HG02678 (cell line): ENCODE measurements around the gene FEM1C.

Experiments used
- ATAC-seq: cut with Tn5 transposase; IDR thresholded peaks from one replicate; pipeline ENCODE4 v1.9.1; 2021; ENCODE audit warnings: mild to moderate bottlenecking, moderate library complexity; ENCODE audit not compliant: unreplicated experiment

Gene FEM1C, protein sequence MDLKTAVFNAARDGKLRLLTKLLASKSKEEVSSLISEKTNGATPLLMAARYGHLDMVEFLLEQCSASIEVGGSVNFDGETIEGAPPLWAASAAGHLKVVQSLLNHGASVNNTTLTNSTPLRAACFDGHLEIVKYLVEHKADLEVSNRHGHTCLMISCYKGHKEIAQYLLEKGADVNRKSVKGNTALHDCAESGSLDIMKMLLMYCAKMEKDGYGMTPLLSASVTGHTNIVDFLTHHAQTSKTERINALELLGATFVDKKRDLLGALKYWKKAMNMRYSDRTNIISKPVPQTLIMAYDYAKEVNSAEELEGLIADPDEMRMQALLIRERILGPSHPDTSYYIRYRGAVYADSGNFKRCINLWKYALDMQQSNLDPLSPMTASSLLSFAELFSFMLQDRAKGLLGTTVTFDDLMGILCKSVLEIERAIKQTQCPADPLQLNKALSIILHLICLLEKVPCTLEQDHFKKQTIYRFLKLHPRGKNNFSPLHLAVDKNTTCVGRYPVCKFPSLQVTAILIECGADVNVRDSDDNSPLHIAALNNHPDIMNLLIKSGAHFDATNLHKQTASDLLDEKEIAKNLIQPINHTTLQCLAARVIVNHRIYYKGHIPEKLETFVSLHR

GRCh38 chr5:115544436-115545350 lies at the start of gene FEM1C:
Gene FEM1C, minus strand, starts transcription at chr5:115544775. Its CDS starts 1,282 bp downstream, at chr5:115543493.
- ATAC-seq, result peak; percentile 96

GRCh38 chr5:115589043-115589442 lies 44.5 kb upstream of the FEM1C start:
- ATAC-seq, result no peak

- ATAC-seq, result no peak
Observed at GRCh38 chr5:115588640-115589039, 44.1 kb upstream of the FEM1C start.

- no peak for ATAC-seq
Observed at GRCh38 chr5:115586525-115587146, 42.1 kb upstream of the FEM1C start.

- no peak for ATAC-seq
Observed at GRCh38 chr5:115585265-115585664, 40.7 kb upstream of the FEM1C start.

DNA sequence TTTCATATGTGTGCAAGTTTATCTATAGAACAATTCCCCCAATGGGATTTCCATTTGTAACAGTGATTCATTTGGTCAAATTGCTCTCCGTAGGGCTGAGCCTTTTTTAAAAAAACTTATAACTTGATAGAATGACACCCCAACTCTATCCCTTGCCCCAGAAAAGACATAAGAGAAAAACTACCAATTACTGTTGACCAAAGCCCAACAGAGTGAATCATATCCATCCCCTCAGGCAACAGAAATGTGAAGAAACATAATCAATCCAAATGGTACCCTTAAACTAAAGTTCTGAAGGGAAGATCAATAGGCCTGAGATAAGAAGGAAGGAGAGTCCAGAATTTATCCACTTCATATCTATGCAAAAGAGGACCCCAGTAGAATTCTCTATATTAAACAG lies 39.9 kb upstream of the FEM1C start:
- no peak for ATAC-seq

- ATAC-seq, result no peak
Observed at GRCh38 chr5:115583474-115583873, 38.9 kb upstream of the FEM1C start.

- ATAC-seq, result no peak
Observed at GRCh38 chr5:115580941-115581340, 36.4 kb upstream of the FEM1C start.

- ATAC-seq, result peak; percentile 75
Observed at GRCh38 chr5:115579747-115580173, 35.2 kb upstream of the FEM1C start.

DNA sequence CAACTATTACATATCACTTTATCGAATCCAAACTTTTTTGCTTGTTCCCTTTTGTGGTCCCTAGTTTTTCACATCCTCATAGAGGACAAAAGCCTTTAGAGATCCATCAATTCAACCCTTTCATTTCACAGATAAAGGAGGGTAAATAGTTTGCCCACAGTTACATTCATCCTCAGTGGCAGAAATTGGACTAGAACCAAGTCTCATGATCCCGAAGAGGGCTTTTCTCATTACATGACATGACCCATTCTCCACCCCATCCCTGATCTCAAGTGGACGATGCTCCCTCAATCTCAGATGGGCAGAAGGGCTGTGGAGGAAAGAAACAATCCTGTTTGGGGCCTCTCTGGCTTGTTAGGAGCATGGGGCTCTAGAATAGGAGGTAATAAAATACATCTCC lies 34.6 kb upstream of the FEM1C start:
- ATAC-seq, result no peak

DNA sequence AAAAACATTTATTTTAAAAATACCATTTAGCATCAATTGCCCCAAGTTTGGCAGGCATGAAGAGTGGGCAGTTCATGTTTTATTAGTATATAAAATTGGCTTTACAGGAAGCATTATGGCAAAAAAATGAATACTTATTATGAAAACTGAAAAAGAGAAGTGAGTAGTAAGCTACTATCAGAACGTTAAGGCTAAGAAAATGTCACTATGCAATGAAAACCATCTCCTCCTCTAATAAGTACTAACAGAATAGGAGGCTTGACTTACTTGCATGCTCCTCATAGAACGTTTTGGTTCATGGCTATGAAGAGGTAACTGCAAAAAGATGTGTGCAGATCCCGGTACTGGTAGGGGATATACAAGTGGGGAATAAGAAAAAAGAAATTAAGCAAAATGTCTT lies 34.1 kb upstream of the FEM1C start:
- peak; percentile 49 for ATAC-seq

- peak; percentile 29 for ATAC-seq
Observed at GRCh38 chr5:115577741-115578140, 33.2 kb upstream of the FEM1C start.

DNA sequence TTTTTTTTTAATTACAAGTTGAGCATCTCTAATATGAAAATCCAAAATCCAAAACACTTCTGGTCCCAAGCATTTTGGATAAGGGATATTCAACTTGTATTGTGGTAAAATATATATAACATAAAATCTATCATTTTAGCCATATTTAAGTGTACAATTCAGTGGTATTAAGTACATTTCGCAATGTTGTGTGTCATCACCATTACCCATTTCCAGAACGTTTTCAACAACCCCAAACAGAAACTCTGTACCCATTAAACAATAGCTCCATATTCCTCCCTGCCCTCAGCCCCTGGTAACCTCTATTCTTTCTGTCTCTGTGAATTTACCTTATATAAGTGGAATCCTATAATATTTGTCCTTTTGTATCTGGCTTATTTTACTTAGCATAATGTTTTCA lies 32.8 kb upstream of the FEM1C start:
- ATAC-seq, result no peak

GRCh38 chr5:115575167-115576070 lies 30.8 kb upstream of the FEM1C start:
- peak; percentile 31 for ATAC-seq

- no peak for ATAC-seq
Observed at GRCh38 chr5:115573133-115573532, 28.6 kb upstream of the FEM1C start.

GRCh38 chr5:115571441-115571878 lies 26.9 kb upstream of the FEM1C start:
- no peak for ATAC-seq

DNA sequence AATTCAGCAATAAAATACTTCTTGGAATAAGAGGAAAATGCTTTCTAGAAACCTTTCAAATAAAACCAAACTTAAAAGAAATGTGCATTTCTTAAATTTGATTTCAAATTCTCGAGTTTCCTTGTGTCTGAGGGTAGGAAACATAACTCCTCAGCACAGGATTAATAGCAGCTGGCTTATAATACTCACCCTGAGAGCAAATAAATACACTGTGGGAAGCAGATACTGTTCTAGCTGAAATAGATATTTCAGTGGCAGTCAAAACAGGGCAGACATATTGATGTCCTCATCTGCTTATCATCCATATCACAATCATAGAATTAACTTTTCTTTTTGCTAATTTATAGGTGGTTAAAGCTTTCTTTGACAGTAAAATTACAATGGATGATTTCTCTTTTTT lies 24.1 kb upstream of the FEM1C start:
- no peak for ATAC-seq

DNA sequence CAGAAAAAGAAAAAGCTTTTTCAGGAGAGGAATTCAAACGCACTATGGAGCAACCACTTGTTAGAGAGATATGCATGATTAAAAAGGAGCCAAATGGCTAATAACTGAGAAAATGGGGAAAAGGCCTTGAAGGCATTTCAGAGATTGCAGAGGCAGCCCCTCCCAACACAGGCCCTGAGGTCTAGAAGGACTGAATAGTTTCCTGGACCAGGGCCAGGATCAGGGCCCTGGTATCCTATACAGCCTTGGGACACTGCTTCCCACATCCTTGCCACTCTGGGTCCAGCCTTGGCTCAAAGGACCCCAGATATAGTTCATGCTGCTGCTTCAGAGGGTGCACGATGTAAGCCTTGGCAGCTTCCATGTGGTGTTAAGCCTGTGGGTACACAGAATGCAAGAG lies 20.7 kb upstream of the FEM1C start:
- no peak for ATAC-seq

DNA sequence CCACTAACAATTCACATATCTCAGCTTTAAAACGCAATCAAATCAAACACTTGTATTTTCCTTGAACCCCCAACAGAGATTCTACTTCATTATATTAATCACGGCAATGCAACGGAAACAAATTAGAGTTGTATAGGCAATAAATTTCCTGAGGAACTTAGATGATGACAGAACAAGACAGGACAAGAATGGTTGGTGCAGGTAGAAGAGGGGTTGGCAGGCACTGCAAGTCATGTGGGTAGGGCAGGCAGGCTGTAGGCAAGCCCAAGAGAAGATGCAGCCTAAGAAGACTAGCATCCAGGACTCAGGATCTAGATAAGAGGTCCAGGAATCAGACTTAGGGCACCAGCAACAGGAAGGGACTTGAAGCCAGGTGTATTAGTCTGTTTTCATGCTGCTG lies 16.6 kb upstream of the FEM1C start:
- ATAC-seq, result no peak

DNA sequence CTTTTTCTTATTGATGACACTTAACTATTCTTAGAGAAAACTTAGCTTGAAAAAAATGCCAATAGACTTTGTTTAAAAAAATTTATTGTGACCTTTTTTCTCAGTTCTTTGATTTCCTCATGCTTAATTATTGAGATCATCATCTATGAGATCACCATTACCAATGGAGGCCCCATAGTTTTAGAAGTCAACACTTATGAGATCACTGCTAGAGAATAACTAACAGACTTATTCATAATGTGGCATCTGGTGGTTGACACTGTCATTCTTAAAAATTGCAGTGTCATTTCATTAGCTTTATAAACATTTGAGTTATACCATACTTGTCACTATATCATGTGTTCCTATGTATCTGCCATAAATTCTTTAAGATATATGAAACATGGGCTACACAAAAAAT lies 14.9 kb upstream of the FEM1C start:
- no peak for ATAC-seq
